ENCODE data around the gene SRRM2. TPM values are rescaled to one million over a fixed set of nuclear protein-coding genes. Genes with fewer than 3 reads are reported as not detected.

SRRM2 gene
- total and polyA plus RNA-seq, 9 of the 15 experiments (the other 6 are each of a cell fraction or from before 2014, with no cell fraction given), result 26.7 to 563 (median 81.1) TPM

DNA sequence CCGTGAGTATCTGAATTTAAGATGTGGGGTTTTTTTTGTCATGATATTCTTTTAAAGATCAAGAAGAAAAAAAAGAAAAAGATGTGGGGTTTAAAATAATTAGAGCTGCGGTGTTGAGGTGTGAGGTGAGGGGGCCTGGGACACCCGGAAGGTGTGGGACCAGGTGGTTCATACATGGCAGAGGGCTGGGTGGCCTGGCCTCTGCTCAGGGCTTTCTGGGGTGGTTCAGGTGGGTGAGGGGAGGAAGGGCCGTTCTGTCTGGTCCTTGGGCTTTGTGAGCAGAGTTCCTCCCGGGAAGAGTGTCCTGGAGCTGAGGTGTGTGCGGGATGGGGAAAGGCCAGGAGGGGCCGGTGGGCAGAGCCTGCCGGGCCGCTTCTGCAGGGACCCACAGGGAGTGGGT lies 37.4 kb upstream of the SRRM2 start:
- Histone ChIP-seq H3K4me3 (no peak overlapping the region), H3K9me3 (replicated peaks; ENCODE audit: control insufficient read depth, insufficient read depth, low read depth, low read length) (no peaks in the 10 kb centered on the region), H3K4me2 (ENCODE audit: insufficient read depth, low read length) (no peak overlapping the region), H3K9ac (ENCODE audit: insufficient read depth in 1 of 2, low read depth in 2 of 2, low read length in 2 of 2) (no peak overlapping the region), H2AFZ (ENCODE audit: low read depth, low read length) (no peak overlapping the region), H3K9me1 (ENCODE audit: control insufficient read depth, insufficient read depth, low read length) (no peaks in the 10 kb centered on the region), H3K36me3 (ENCODE audit: control insufficient read depth, insufficient read depth, low read length) (no peaks in the 10 kb centered on the region), H3K79me2 (ENCODE audit: control insufficient read depth, insufficient read depth, low read length) (no peaks in the 10 kb centered on the region), H3K4me1 (replicated peaks in 1 of 2; ENCODE audit: control insufficient read depth in 2 of 2, insufficient read depth in 2 of 2, low read length in 2 of 2) (peaks cover 0 to 75% of the 10 kb centered on the region in 2 experiments; a peak in 2 of 5 replicates), H4K20me1 (replicated peaks; ENCODE audit: control insufficient read depth, insufficient read depth, low read length) (peaks cover 4% of the 10 kb centered on the region; the same call in 1 of the 2 replicates), H3K27ac (ENCODE audit: extremely low read depth, low read depth, low read length) (no peak overlapping the region), H3K27me3 (ENCODE audit: control insufficient read depth in 2 of 2, insufficient read depth in 2 of 2, low read length in 2 of 2) (peaks cover 19 to 35% of the 10 kb centered on the region in 2 experiments; a peak in 4 of 5 replicates)
- in situ Hi-C loops (cut with MboI), result no loop called here
- BruUV-seq (replicated peaks), result no TSS peak
- no peak for FAIRE-seq
- POLR2A ChIA-PET, result no interaction called here
- no peak for ATAC-seq
- intact Hi-C loops (cut with micrococcal nuclease), result no loop called here
- CTCF ChIA-PET (ENCODE audit: low intra/inter-chr PET ratio), result no interaction called here
- WGBS (ENCODE audit: insufficient coverage, low coverage, missing lambda C conversion rate), result 4% methylated on average over 9 of the region's 9 CpGs
- no peak for DNase-seq (ENCODE audit: extremely low read depth in 1 of 4, low spot score in 3 of 4)
- TF ChIP-seq, protein P1, sequence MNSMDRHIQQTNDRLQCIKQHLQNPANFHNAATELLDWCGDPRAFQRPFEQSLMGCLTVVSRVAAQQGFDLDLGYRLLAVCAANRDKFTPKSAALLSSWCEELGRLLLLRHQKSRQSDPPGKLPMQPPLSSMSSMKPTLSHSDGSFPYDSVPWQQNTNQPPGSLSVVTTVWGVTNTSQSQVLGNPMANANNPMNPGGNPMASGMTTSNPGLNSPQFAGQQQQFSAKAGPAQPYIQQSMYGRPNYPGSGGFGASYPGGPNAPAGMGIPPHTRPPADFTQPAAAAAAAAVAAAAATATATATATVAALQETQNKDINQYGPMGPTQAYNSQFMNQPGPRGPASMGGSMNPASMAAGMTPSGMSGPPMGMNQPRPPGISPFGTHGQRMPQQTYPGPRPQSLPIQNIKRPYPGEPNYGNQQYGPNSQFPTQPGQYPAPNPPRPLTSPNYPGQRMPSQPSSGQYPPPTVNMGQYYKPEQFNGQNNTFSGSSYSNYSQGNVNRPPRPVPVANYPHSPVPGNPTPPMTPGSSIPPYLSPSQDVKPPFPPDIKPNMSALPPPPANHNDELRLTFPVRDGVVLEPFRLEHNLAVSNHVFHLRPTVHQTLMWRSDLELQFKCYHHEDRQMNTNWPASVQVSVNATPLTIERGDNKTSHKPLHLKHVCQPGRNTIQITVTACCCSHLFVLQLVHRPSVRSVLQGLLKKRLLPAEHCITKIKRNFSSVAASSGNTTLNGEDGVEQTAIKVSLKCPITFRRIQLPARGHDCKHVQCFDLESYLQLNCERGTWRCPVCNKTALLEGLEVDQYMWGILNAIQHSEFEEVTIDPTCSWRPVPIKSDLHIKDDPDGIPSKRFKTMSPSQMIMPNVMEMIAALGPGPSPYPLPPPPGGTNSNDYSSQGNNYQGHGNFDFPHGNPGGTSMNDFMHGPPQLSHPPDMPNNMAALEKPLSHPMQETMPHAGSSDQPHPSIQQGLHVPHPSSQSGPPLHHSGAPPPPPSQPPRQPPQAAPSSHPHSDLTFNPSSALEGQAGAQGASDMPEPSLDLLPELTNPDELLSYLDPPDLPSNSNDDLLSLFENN (IDR thresholded peaks at IDR 0.05; ENCODE audit: low read depth in 2 of 2, low read length in 2 of 2), result no peak
- no peak for TF ChIP-seq FIP1L1 (IDR thresholded peaks at IDR 0.05; ENCODE audit: low read depth, low read length, poor library complexity, severe bottlenecking)
- TF ChIP-seq, protein P2, sequence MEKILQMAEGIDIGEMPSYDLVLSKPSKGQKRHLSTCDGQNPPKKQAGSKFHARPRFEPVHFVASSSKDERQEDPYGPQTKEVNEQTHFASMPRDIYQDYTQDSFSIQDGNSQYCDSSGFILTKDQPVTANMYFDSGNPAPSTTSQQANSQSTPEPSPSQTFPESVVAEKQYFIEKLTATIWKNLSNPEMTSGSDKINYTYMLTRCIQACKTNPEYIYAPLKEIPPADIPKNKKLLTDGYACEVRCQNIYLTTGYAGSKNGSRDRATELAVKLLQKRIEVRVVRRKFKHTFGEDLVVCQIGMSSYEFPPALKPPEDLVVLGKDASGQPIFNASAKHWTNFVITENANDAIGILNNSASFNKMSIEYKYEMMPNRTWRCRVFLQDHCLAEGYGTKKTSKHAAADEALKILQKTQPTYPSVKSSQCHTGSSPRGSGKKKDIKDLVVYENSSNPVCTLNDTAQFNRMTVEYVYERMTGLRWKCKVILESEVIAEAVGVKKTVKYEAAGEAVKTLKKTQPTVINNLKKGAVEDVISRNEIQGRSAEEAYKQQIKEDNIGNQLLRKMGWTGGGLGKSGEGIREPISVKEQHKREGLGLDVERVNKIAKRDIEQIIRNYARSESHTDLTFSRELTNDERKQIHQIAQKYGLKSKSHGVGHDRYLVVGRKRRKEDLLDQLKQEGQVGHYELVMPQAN (IDR thresholded peaks at IDR 0.05; ENCODE audit: borderline replicate concordance), result no peak
- TF ChIP-seq POLR2G (IDR thresholded peaks at IDR 0.05; ENCODE audit: low read depth, low read length), result no peak
- TF ChIP-seq ZNF184 (CRISPR knock-in tag; IDR thresholded peaks at IDR 0.05), result no peak
- no peak for TF ChIP-seq HNRNPUL1 (IDR thresholded peaks at IDR 0.05; ENCODE audit: low read length)
- TF ChIP-seq ZNF408 (CRISPR knock-in tag; IDR thresholded peaks at IDR 0.05; ENCODE audit: low read depth), result no peak
- TF ChIP-seq TCF7L2 (IDR thresholded peaks at IDR 0.05; ENCODE audit: low read depth, low read length), result no peak
- TF ChIP-seq, protein P3, sequence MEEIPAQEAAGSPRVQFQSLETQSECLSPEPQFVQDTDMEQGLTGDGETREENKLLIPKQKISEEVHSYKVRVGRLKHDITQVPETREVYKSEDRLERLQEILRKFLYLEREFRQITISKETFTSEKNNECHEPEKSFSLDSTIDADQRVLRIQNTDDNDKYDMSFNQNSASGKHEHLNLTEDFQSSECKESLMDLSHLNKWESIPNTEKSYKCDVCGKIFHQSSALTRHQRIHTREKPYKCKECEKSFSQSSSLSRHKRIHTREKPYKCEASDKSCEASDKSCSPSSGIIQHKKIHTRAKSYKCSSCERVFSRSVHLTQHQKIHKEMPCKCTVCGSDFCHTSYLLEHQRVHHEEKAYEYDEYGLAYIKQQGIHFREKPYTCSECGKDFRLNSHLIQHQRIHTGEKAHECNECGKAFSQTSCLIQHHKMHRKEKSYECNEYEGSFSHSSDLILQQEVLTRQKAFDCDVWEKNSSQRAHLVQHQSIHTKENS (CRISPR knock-in tag; IDR thresholded peaks at IDR 0.05), result no peak
- TF ChIP-seq ZFP36 (IDR thresholded peaks at IDR 0.05; ENCODE audit: low read depth, low read length, partially characterized antibody), result no peak
- TF ChIP-seq BDP1 (IDR thresholded peaks at IDR 0.05; ENCODE audit: insufficient read depth, insufficient read length), result no peak
- TF ChIP-seq RFX5 (IDR thresholded peaks at IDR 0.05; ENCODE audit: low read depth, low read length), result no peak
- TF ChIP-seq HOMEZ (CRISPR knock-in tag; IDR thresholded peaks at IDR 0.05), result no peak
- no peak for TF ChIP-seq L3MBTL2 (IDR thresholded peaks at IDR 0.05)
- no peak for TF ChIP-seq POLR2AphosphoS2 (IDR thresholded peaks at IDR 0.05; ENCODE audit: low read length)
